ENCODE measurements around the gene C9orf57.

DNA sequence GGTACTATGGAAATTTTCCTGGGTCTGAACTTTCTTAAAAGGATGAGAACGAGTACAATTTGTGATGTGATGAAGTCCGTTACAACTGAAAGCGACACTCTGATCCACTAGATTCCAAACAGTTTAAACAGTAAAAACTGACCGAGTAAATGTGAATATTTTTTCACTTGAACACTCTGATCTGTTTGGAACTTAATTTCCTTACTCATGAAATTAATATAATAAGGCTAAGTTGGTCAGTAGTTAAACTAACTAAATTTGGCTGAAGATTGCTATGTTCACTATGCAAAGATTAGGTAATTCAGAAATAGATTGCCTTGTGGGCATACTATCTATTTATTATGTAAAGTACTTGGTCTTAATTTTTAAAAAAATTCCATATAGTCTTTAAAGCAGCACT is at the start of gene C9orf57:
- no peak for TF ChIP-seq EZH2 (IDR thresholded peaks at IDR 0.05; ENCODE audit: borderline replicate concordance, insufficient read depth, low read depth, low read length, poor library complexity, severe bottlenecking)
- TF ChIP-seq, protein P1, sequence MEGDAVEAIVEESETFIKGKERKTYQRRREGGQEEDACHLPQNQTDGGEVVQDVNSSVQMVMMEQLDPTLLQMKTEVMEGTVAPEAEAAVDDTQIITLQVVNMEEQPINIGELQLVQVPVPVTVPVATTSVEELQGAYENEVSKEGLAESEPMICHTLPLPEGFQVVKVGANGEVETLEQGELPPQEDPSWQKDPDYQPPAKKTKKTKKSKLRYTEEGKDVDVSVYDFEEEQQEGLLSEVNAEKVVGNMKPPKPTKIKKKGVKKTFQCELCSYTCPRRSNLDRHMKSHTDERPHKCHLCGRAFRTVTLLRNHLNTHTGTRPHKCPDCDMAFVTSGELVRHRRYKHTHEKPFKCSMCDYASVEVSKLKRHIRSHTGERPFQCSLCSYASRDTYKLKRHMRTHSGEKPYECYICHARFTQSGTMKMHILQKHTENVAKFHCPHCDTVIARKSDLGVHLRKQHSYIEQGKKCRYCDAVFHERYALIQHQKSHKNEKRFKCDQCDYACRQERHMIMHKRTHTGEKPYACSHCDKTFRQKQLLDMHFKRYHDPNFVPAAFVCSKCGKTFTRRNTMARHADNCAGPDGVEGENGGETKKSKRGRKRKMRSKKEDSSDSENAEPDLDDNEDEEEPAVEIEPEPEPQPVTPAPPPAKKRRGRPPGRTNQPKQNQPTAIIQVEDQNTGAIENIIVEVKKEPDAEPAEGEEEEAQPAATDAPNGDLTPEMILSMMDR (IDR thresholded peaks at IDR 0.05), result no peak
